PFSK-1 (cell line): ENCODE measurements around the gene TEX101.

Source experiments
- FOXP2 ChIP-seq: optimal IDR thresholded peaks from 2 replicates; pipeline ENCODE3; 2011; ENCODE audit warnings: borderline replicate concordance, control low read depth, inconsistent platforms; ENCODE audit not compliant: insufficient read depth; ENCODE audit errors: extremely low read length, extremely low read depth
- POLR2AphosphoS5 ChIP-seq: IDR thresholded peaks from 2 replicates; pipeline ENCODE4 v1.6.1; 2012; ENCODE audit warnings: low read depth, mild to moderate bottlenecking, control low read depth, low read length, moderate library complexity
- REST ChIP-seq, 2 experiments: IDR thresholded peaks; 2 replicates each; pipeline versions ENCODE4 v1.6.1 to v1.8.0; 2011 to 2012; ENCODE audit warnings: low read depth in 2 of 2, low read length in 2 of 2, control low read depth in 1 of 2, inconsistent platforms in 1 of 2, mild to moderate bottlenecking in 1 of 2, moderate library complexity in 1 of 2; ENCODE audit not compliant: insufficient read depth in 1 of 2
- TAF1 ChIP-seq: IDR thresholded peaks from 2 replicates; pipeline ENCODE4 v1.6.1; 2012; ENCODE audit warnings: low read length, control low read depth, borderline replicate concordance; ENCODE audit not compliant: insufficient read depth

- no peak for TF ChIP-seq TAF1
- TF ChIP-seq POLR2AphosphoS5: no peak
- no peak for TF ChIP-seq REST (IDR thresholded peaks at IDR 0.05; ENCODE audit: insufficient read depth in 1 of 2, low read depth in 2 of 2, low read length in 2 of 2)
- TF ChIP-seq FOXP2: no peak
Measured at GRCh38 chr19:43450545-43450997, 35.9 kb downstream of the TEX101 start.
